ENCODE measurements around the gene AP3S2. TPM values are rescaled to one million over a fixed set of nuclear protein-coding genes. Genes with fewer than 3 reads are reported as not detected.

The AP3S2 gene
- total RNA-seq, 2 donors from 2014 or later, result 54.0 to 59.3 TPM

GRCh38 chr15:89826671-89827655 lies 66.8 kb downstream of the AP3S2 start:
- DNase-seq (no peak), ATAC-seq (no peak)
- intact Hi-C loops (cut with DNase I, micrococcal nuclease), result no loop called here

- DNase-seq, result no peak
- intact Hi-C loops (cut with DNase I, micrococcal nuclease), result no loop called here
- no peak for ATAC-seq
Observed at GRCh38 chr15:89825271-89825940, 68.4 kb downstream of the AP3S2 start.

GRCh38 chr15:89824607-89824867 lies 69.3 kb downstream of the AP3S2 start:
- intact Hi-C loops (cut with DNase I, micrococcal nuclease), result no loop called here
- DNase-seq, result no peak
- ATAC-seq, result no peak

GRCh38 chr15:89823836-89824606 lies 69.8 kb downstream of the AP3S2 start:
- DNase-seq, result no peak
- intact Hi-C loops (cut with DNase I, micrococcal nuclease), result no loop called here
- no peak for ATAC-seq

- ATAC-seq (no peak), DNase-seq (no peak)
- intact Hi-C loops (cut with DNase I, micrococcal nuclease), result no loop called here
Observed at GRCh38 chr15:89822951-89823711, 70.7 kb downstream of the AP3S2 start.

GRCh38 chr15:89822611-89822950 lies 71.2 kb downstream of the AP3S2 start:
- ATAC-seq (no peak), DNase-seq (no peak)
- intact Hi-C loops (cut with DNase I, micrococcal nuclease), result no loop called here

GRCh38 chr15:89822026-89822425 lies 71.8 kb downstream of the AP3S2 start:
- intact Hi-C loops (cut with DNase I, micrococcal nuclease), result no loop called here
- ATAC-seq, result no peak

GRCh38 chr15:89820666-89821611 lies 72.9 kb downstream of the AP3S2 start:
- DNase-seq, result no peak
- intact Hi-C loops (cut with DNase I, micrococcal nuclease), result no loop called here
- ATAC-seq, result no peak

More at GRCh38 chr15:89822026-89822425, 71.8 kb downstream of the AP3S2 start:
- DNase-seq, result no peak

GRCh38 chr15:89818287-89818686 lies 75.5 kb downstream of the AP3S2 start:
- ATAC-seq, result no peak
- no peak for DNase-seq

GRCh38 chr15:89817701-89818280 lies 76.0 kb downstream of the AP3S2 start:
- no peak for ATAC-seq
- intact Hi-C loops (cut with DNase I, micrococcal nuclease), result no loop called here

More at GRCh38 chr15:89818287-89818686, 75.5 kb downstream of the AP3S2 start:
- intact Hi-C loops (cut with DNase I, micrococcal nuclease), result no loop called here

GRCh38 chr15:89815769-89816168 lies 78.0 kb downstream of the AP3S2 start:
- no peak for DNase-seq
- ATAC-seq, result no peak
- intact Hi-C loops (cut with DNase I, micrococcal nuclease), result no loop called here

More at GRCh38 chr15:89817701-89818280, 76.0 kb downstream of the AP3S2 start:
- no peak for DNase-seq

GRCh38 chr15:89814112-89814742 lies 79.6 kb downstream of the AP3S2 start:
- DNase-seq (no peak), ATAC-seq (no peak)
- intact Hi-C loops (cut with DNase I, micrococcal nuclease), result no loop called here

GRCh38 chr15:89813381-89814111 lies 80.2 kb downstream of the AP3S2 start:
- DNase-seq, result no peak
- ATAC-seq, result no peak
- intact Hi-C loops (cut with DNase I, micrococcal nuclease), result no loop called here

GRCh38 chr15:89812847-89813320 lies 80.9 kb downstream of the AP3S2 start:
- ATAC-seq, result no peak
- no peak for DNase-seq
- intact Hi-C loops (cut with DNase I, micrococcal nuclease), result no loop called here

GRCh38 chr15:89812011-89812846 lies 81.6 kb downstream of the AP3S2 start:
- DNase-seq (peak; percentile 53 to 87), ATAC-seq (peak; percentile 87)
- intact Hi-C loops (cut with DNase I, micrococcal nuclease), result no loop called here

Data from left colon (tissue), 2 donors.